ENCODE data around the gene MMADHC.
"Not testable (repeated sequence)": the region's sequence is repeated elsewhere in the genome, so short reads cannot be mapped to it uniquely, and the experiment has no call there.

Gene MMADHC

GRCh38 chr2:149594411-149594810 is 6.8 kb upstream of the MMADHC start:
- no peak for DNase-seq

DNA sequence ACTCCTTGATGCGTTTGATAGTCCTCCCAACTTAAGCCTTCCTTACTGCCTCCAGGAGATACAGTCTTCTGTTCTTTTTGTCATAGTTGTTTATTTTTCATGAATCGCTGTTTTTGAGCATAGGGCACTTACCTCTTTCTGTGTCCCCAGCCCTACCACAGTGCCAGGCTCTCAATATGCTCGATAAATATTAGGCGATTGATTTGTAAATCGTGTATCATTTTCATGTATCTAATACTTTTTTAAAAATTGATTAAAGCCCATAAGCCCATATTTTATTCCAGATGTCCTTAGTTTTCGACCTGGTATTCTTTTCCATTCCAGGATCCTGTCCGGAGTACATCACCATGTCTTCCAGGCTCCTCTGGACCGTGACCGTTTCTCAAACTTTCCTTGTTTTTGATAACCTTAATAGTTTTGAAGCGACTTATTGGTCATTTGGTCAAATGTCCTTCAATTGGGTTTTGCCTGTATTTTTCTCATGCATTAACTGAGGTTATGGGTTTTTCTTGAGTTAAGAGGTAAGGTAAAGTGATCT is 444 bp upstream of the MMADHC start:
- no peak for DNase-seq

DNA sequence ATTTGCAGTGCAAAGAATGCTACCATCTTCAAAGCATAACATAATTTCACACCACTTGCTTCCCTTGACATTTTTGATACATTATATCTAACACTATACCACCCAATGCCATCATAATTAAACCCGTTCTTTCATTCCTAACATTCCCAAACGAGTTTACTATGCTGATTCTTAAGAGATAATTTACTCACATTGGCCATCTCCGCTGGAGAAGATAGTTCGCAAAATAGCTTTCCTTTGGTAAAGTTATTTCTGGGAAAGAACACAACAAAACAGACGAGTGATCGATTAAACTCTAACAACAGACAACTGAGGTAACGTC is 716 bp downstream of the MMADHC start:
- no peak for DNase-seq

DNA sequence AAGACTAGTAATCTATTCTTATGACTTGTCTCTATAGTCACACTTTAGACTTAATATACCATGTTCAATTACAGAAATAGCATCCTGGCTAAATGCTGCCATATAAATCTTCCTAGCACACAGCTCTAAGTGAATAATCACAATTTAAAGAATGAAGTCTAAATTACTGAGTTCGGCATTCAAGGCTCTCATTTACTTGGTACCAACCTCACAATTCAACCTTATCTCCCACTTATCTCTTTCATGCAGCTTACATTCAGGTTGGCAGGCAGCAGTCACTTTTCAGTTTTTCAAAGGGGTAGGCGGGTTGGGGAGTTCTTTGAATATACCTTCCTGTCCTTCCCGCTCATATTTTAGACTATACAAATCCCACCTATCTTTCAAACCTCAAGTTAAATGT is 1.5 kb downstream of the MMADHC start:
- DNase-seq = no peak

DNA sequence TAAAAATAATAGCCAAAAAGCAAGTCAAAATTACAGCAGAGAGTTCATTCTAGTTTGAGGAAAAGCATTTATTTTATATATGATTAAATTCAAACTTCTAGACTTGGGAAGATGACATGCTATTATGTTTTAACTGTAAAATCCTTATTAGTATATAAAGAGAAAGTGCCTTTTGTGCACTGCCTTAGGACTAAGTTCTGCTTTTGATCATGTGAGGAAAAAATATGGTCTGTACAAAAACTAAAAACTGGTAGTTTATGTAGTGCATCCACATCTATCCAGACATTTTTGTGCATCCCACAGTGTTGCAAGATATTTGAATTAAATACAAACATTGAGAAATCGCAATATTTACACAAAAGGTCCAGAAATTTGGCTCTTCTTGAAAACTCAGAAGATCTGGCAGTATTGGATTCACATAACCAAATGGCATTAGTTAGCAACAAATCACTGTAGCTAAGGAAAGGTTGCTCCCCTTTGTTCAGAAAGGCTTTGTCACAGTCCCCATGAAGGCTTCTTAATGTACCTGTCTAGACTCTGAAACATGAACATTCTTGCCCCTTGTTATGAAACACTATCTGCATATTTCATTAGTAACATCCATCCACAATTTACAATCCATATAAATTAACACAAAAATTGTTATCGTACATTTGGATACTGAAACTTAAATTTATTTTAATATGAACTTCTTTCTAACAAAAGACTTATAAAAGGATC is 2.2 kb downstream of the MMADHC start:
- DNase-seq = no peak

GRCh38 chr2:149579972-149580882 is 7.3 kb downstream of the MMADHC start:
- DNase-seq = no peak

GRCh38 chr2:149577269-149577668 is 10.3 kb downstream of the MMADHC start:
- DNase-seq = no peak

DNA sequence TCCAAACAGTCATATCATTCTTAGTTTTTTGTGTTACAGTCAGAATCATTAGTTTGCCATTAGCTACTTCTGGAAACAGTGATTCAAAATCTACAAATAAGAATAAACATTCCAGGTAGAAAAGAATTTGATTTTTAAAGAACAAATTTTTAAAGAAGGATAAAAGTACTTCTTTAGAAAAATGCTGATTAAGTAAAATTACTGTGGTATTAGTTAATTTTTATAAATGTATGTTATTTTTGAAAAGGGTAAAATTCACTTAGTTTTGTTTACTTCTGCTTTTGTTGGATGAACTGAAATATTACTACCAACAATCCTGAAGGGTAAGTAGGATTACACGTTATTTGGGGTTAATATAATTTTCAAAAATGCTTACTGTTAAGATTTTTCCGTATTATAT is 11.8 kb downstream of the MMADHC start:
- no peak for DNase-seq

DNA sequence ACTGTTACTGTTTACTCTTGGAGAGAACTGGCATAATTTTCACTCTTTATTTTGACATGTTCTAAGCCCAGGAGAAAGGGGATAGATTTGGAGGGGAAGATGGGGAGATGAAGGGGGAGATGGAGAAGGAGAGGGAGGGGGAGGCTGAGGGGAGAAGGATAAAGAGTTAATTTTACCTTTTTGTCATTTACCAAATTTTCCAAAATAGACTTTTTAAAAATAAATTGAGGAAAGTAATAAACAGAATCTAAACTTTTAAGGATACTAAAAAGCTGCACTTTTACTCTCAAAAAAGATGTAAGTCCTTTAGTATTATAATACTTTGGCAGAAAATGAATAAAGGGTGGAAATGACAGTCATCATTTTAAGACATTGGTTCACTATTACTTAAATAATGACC is 12.3 kb downstream of the MMADHC start:
- DNase-seq = no peak

DNA sequence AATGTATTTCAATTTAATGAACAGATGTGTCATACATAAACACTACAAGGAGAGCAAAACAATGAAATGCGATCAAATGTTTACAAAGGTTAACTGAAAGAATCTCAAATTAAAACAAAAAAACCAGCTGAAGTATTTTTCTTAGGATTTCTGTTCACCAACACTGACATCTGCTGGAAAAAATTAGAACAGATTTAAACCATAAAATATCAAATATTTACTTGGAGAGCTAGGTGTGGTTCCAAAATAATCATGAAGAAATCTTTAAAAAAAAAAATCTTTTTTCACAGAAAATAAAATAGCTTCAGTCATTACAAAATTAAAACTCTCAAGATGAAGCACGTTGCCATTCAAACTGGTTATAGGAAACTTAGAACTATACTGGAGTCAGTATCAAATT is 13.8 kb downstream of the MMADHC start:
- DNase-seq = no peak

DNA sequence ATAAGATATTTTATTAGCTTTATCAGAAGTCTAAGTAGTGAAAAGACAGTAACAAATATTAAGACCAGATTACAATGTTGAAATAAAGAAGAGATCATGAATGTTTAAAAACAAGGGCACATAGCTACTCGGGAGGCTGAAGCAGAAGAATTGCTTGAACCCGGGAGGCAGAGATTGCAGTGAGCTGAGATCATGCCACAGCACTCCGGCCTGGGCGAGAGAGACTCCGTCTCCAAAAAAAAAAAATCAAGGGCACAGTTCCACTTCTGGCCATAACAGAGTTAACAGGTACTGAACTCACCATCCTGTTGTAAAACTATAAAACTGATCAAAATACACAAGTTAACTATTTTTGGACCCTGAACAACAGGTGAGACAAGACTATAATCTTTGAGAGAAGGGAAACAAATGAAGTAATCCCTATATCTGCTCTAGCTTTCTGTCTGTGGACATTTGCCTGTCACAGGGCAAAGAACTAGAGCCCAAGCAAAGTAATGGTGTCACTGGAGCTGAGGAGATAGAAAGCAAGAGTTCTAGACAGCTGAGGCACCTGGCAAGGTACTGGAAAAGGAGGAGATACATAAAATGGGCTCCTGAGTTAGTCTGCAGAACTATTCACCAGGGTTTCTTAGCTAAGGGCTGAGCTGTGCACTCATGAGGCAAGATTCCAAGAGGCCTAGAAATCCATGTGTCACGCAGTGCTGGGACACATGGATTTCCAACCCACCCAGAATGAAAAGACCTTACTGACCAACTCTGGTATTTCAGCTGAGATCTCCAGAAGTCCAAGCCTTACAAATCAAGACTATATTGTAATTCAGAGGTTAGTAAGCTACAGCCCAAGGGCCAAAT is 15.2 kb downstream of the MMADHC start:
- DNase-seq = no peak

DNA sequence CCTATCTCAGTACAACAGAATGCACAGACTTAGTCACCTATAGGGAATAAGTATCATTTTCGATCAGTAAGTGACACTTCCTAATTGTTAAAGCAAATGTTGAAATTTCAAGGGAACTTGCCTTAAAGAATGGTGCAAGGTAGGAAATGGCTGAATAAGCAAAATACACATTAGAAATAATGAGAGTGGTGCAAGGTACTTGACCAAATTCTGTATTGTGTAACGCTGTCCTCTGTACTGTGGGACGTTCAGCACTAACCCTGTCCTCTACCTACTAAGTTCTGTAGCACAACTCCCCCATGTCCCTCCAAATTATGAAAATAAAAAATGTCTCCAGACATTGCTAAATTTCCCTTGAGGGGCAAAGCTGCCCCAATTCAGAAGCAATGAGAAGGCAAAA is 19.4 kb downstream of the MMADHC start:
- DNase-seq = no peak

DNA sequence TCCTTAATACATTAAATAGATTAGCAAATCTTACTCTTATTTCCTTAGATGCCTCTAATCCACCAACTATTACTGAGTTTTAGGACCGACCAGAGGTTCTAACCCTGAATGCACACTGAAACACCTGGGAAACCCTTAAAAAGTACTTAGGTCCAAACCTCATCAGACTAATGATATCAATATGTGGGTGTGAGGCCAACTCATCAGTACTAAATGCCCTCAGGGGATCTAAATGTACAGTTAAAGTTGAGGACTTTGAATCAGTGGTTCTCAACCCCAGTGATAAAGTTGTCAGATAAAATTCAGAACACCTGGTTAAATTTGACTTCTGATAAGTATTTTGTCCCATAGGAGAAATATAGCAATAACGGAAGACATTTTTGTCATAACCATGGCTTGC is 20.9 kb downstream of the MMADHC start:
- no peak for DNase-seq

DNA sequence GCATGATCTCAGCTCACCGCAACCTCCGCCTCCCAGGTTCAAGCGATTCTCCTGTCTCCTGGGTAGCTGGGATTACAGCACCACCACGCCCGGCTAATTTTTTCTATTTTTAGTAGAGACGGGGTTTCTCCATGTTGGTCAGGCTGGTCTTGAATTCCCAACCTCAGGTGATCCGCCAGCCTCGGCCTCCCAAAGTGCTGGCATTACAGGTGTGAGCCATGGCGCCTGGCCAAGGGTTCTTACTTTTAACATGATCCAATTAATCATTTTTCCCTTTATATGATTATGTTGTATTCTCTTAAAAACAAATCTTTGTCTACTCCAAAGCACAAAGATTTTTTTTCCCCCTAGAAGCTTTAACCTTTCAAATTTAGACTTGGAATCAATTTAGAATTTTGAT is 21.9 kb downstream of the MMADHC start:
- DNase-seq = not testable (repeated sequence)

- no peak for DNase-seq
Measured at GRCh38 chr2:149564983-149565382, 22.6 kb downstream of the MMADHC start.

DNA sequence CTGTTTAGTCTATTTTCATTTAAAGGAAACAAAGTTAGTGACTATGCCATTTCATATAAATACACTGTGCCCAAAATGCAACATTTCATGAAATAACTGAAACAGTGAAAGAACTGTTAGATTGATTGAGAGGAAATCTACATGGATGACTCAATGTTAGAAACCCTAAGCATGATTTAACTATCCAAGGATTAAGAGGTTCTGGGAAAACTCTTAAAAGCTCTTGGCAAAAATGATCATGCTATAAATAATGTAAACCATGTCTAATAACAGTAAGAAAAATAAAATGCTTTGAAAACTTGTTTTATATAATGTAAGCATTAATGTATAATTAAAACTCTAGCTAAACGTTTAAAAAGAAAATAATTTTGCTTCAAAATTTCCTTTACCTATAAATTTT is 23.5 kb downstream of the MMADHC start:
- DNase-seq = no peak

DNA sequence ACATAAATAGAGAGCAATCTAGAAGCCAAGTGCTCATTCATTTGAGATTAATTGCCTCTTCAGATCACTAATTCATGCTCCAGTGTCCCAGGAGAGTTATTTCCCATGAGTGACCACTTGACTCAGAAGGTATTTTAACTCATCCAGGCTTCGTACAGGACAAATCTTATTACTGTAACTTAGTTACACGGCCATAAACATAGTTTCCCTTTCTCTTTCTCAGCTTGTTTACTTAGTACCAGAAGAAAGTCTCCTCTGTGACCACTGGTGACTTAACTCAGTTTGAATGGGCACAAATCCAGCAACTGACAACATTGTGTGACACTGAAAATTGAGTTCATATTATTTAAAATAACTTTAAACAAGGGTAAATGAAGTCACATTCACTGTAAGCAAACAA is 25.3 kb downstream of the MMADHC start:
- no peak for DNase-seq

- peak; percentile 45 for DNase-seq
Measured at GRCh38 chr2:149561309-149561926, 26.2 kb downstream of the MMADHC start.

DNA sequence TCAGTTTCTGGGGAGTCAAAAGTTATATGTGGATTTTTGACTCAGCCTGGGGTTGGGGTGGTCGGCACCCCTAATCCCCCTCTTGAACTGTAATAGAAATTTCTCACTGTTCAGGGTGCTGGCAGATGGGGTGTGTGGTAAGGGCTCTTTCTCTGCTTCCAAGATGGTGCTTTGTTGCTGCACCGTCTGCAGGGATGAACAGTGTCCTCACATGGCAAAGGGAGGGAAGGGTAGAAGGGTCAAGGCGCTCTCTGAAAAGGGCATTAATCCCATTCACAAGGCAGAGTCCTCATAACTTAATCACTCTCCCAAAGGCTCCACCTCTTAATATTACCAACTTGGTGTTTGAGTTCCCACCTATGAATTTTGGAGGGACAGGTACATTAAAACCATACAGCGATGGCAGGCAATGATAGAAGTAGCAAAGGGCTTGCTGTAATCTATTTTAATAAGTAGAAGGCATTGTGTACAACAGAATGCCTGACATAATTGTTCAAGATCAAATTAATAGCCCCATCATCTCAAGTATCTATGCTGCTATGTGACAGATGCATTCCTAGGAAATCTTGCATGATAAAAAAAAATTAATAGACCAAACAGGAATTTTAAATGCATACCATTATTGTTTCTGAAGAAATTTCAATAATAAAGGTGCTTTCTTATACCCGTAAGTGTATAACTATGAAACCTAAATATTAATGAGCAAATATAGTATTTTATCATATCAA is 28.1 kb downstream of the MMADHC start:
- DNase-seq = no peak

GRCh38 chr2:149556452-149556851 is 31.1 kb downstream of the MMADHC start:
- DNase-seq = no peak

DNA sequence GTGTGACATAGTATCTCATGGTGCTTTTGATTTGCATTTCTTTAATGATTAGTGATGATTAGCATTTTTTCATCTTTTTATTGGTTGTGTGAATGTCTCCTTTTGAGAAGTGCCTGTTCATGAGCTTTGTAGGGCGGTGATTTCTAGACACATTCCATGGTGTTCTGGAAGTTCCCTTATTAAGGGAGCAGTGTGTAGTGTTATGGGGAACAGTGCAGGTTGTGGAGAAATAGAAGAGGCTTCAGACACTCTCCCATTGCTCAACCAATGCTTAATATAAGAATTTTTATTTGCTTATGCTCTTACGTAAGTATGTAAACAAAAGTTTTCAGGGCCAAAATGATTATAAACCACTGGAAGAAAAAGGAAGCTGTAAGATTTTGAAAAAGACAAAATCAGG is 34.7 kb downstream of the MMADHC start:
- DNase-seq = no peak

DNA sequence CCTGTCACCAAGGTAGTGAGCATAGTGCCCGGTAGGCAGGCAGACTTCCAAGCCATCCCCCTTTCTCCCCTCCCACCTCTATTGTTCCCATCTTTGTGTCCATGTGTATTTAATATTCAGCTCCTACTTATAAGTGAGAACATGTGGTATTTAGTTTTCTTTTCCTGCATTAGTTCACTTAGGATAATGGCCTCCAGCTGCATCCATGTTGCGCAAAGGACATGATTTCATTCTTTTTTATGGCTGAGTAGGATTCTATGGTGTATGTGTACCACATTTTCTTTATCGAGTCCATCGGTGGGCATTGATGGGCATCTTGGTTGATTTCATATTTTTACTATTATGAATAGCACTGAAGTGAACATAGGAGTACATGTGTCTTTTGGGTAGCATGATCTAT is 35.3 kb downstream of the MMADHC start:
- no peak for DNase-seq
